ENCODE results near the gene MIOS. TPM values are rescaled to one million over a fixed set of nuclear protein-coding genes. Genes with fewer than 3 reads are reported as not detected.

Gene MIOS
- total and polyA plus RNA-seq, 2 of the 8 experiments (the other 6 are each of a cell fraction or from before 2014, with no cell fraction given) = 15.5 to 50.7 TPM

DNA sequence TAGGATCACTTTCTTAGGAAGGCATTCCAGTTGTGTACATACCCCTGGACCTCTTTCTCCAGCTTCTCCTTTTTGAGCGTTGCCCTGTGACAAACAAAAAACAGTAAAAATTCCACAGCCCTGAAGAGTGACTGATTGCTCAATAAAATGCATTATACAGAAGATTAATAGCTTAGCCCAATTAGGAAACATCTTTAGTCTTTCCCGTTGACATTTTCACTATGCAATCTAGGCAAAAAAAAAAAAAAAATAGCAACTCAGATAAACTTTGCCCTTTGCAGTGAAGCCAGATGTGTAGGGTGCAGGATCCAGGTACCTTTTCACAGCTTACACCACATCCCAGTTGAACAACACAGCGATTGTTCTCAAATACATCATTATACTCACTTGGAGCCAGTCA, 48.9 kb upstream of the MIOS start:
- H2BK20ac ChIP-seq (ENCODE audit: low read length) = no peak overlapping the region
- no peak overlapping the region for H3K27ac ChIP-seq (ENCODE audit: low read depth, low read length)
- no peaks in the 10 kb centered on the region for H4K20me1 ChIP-seq (replicated peaks in 1 of 2; ENCODE audit: control insufficient read depth in 1 of 2, insufficient read depth in 2 of 2, low read length in 2 of 2)
- H3K4me2 ChIP-seq (ENCODE audit: insufficient read depth in 1 of 2, low read depth in 2 of 2, low read length in 2 of 2) = no peak overlapping the region
- H3K23ac ChIP-seq (ENCODE audit: insufficient read length) = no peak overlapping the region
- no peaks in the 10 kb centered on the region for H3K36me3 ChIP-seq (ENCODE audit: control insufficient read depth in 2 of 4, insufficient read depth in 4 of 4, low read length in 3 of 4)
- H3K14ac ChIP-seq (ENCODE audit: insufficient read length) = no peak overlapping the region
- WGBS, 2 experiments (ENCODE audit: extremely low coverage in 1 of 2, insufficient coverage in 1 of 2, insufficient read length in 1 of 2, insufficient replicate concordance in 2 of 2, low coverage in 1 of 2, low lambda C conversion rate in 2 of 2, missing lambda C conversion rate in 1 of 2) = 83% methylated on average over 3 of the region's 3 CpGs; no CpG with 5 or more reads in 1 of the 2 experiments
- H2BK5ac ChIP-seq (ENCODE audit: low read depth, low read length) = no peak overlapping the region
- H3K79me2 ChIP-seq (ENCODE audit: control insufficient read depth in 1 of 2, insufficient read depth in 2 of 2, low read length in 2 of 2) = no peaks in the 10 kb centered on the region
- no peaks in the 10 kb centered on the region for H3K27me3 ChIP-seq (replicated peaks in 1 of 4; ENCODE audit: control insufficient read depth in 3 of 4, extremely low read depth in 1 of 4, insufficient read depth in 3 of 4, low read length in 3 of 4)
- no peak overlapping the region for H3K9ac ChIP-seq (replicated peaks in 1 of 4; ENCODE audit: extremely low read depth in 1 of 4, low read depth in 3 of 4, low read length in 3 of 4)
- H3K18ac ChIP-seq (ENCODE audit: extremely low read depth, low read length) = no peak overlapping the region
- DNase-seq (ENCODE audit: low read depth in 1 of 2, low spot score in 2 of 2) (no peak), FAIRE-seq (no peak)
- no peaks in the 10 kb centered on the region for H3K9me3 ChIP-seq (ENCODE audit: insufficient read depth in 2 of 2, low read depth in 1 of 2, low read length in 1 of 2)
- H2BK15ac ChIP-seq (ENCODE audit: low read length) = no peak overlapping the region
- H3K4ac ChIP-seq (replicated peaks; ENCODE audit: insufficient read length, low read depth, low read length) = no peak overlapping the region
- H2BK12ac ChIP-seq (ENCODE audit: low read depth, low read length) = no peak overlapping the region
- peaks cover 0 to 3% (median 0%) of the 10 kb centered on the region in 4 experiments; a peak in 1 of 7 replicates for H3K4me1 ChIP-seq (replicated peaks in 1 of 4; ENCODE audit: control insufficient read depth in 3 of 4, insufficient read depth in 4 of 4, low read length in 3 of 4)
- ChIA-PET CTCF (ENCODE audit: partially characterized antibody) (interaction anchor here (0.9 to 1.1 kb wide), 2 partner anchors 21 to 414 kb away, joined by 3 read pairs; no protein-coding TSS in a partner anchor), POLR2A (ENCODE audit: partially characterized antibody) (no interaction called here)
- H3K56ac ChIP-seq (replicated peaks; ENCODE audit: insufficient read length, low read depth, low read length) = no peak overlapping the region
- H4K8ac ChIP-seq (ENCODE audit: extremely low read depth, insufficient read depth, low read length) = no peak overlapping the region
- H4K91ac ChIP-seq (replicated peaks; ENCODE audit: insufficient read length, low read length) = no peak overlapping the region
- H2BK120ac ChIP-seq (replicated peaks; ENCODE audit: low read depth, low read length) = no peak overlapping the region
- H2AFZ ChIP-seq (ENCODE audit: low read length) = no peak overlapping the region
- no peak overlapping the region for H2AK5ac ChIP-seq (ENCODE audit: low read depth, low read length)
- H4K5ac ChIP-seq (ENCODE audit: insufficient read length, low read depth, low read length) = no peak overlapping the region
- H3K79me1 ChIP-seq (ENCODE audit: low read depth, low read length) = no peaks in the 10 kb centered on the region
- H3K23me2 ChIP-seq (ENCODE audit: low read depth, low read length) = no peaks in the 10 kb centered on the region
- H3K4me3 ChIP-seq (ENCODE audit: extremely low read depth in 1 of 4, insufficient read depth in 2 of 4, low read depth in 3 of 4, low read length in 4 of 4) = no peak overlapping the region
- TF ChIP-seq CHD2 (IDR thresholded peaks at IDR 0.05; ENCODE audit: low read length) = no peak
- TF ChIP-seq GABPA (IDR thresholded peaks at IDR 0.05; ENCODE audit: borderline replicate concordance, insufficient read depth, low read length) = no peak
- no peak for TF ChIP-seq USF2 (IDR thresholded peaks at IDR 0.05; ENCODE audit: low read length)
- TF ChIP-seq CTBP2 (IDR thresholded peaks at IDR 0.05; ENCODE audit: borderline replicate concordance, insufficient read depth, insufficient read length, low read length) = no peak
- TF ChIP-seq KDM1A (IDR thresholded peaks at IDR 0.05; ENCODE audit: borderline replicate concordance, low read length) = no peak
- TF ChIP-seq RNF2 (IDR thresholded peaks at IDR 0.05; ENCODE audit: borderline replicate concordance, low read depth, low read length, missing control alignments, poor library complexity, severe bottlenecking) = no peak
- no peak for TF ChIP-seq HDAC2 (IDR thresholded peaks at IDR 0.05; ENCODE audit: borderline replicate concordance in 1 of 2, low read depth in 2 of 2, low read length in 2 of 2)
- no peak for TF ChIP-seq POLR2A (IDR thresholded peaks at IDR 0.05; ENCODE audit: control extremely low read depth in 1 of 2, low read depth in 2 of 2, low read length in 2 of 2)
- no peak for TF ChIP-seq BACH1 (IDR thresholded peaks at IDR 0.05; ENCODE audit: low read length)
- no peak for TF ChIP-seq YY1 (IDR thresholded peaks at IDR 0.05; ENCODE audit: low read depth, low read length)
- TF ChIP-seq CBX8 (IDR thresholded peaks at IDR 0.05; ENCODE audit: borderline replicate concordance, low read depth, low read length) = no peak
- TF ChIP-seq CHD1 (IDR thresholded peaks at IDR 0.05; ENCODE audit: low read depth, low read length) = no peak
- TF ChIP-seq JUND (IDR thresholded peaks at IDR 0.05; ENCODE audit: low read length) = no peak

Data from H1 (cell line).